Adrenal gland (tissue), 5 donors: ENCODE measurements around the gene ABL2.

Experiments used
- POLR2A ChIP-seq, 2 donors: fragments of 450-650 bp; IDR thresholded peaks; one replicate each; pipeline ENCODE4 v1.6.1; 2017; ENCODE audit warnings: antibody characterized with exemption in 2 of 2, mild to moderate bottlenecking in 2 of 2, moderate library complexity in 1 of 2
- TF ChIP-seq, protein P1 (sequence below), 6 experiments: fragments of 450-650 bp in 4 of 6; fragments of 200-600 bp in 2 of 6; sonication (generic) in 1 of 6; IDR thresholded peaks; 1 replicate in 5 of 6; 2 replicates in 1 of 6; pipeline versions ENCODE4 v1.5.1 to v1.8.0; 2016 to 2021; ENCODE audit warnings: antibody characterized with exemption in 6 of 6, mild to moderate bottlenecking in 2 of 6, moderate library complexity in 1 of 6
- donor health status: DM: no; HTN: no; CAD: no.

DNA sequence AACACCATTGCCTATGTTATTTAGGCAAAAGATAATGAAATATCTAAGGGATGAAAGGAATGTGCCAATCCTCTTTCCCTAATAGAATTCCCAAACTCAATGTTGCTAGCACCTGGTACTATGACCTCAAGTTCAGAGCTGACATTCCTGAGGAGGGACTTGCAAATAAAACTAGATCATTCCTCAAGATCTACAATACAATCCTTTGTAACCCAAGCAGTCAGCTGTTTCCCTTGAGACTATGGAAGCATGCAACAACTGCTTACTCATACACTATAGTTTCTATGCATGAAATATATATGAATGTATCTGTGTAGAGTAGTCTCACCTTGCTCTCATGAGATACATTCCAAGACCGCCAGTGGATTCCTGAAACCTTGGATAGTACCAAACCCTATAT is 65.0 kb downstream of the ABL2 start:
- no peak for TF ChIP-seq POLR2A (IDR thresholded peaks at IDR 0.05)
- TF ChIP-seq, protein P1, sequence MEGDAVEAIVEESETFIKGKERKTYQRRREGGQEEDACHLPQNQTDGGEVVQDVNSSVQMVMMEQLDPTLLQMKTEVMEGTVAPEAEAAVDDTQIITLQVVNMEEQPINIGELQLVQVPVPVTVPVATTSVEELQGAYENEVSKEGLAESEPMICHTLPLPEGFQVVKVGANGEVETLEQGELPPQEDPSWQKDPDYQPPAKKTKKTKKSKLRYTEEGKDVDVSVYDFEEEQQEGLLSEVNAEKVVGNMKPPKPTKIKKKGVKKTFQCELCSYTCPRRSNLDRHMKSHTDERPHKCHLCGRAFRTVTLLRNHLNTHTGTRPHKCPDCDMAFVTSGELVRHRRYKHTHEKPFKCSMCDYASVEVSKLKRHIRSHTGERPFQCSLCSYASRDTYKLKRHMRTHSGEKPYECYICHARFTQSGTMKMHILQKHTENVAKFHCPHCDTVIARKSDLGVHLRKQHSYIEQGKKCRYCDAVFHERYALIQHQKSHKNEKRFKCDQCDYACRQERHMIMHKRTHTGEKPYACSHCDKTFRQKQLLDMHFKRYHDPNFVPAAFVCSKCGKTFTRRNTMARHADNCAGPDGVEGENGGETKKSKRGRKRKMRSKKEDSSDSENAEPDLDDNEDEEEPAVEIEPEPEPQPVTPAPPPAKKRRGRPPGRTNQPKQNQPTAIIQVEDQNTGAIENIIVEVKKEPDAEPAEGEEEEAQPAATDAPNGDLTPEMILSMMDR (IDR thresholded peaks at IDR 0.05), result no peak
